K562 (cell line): ENCODE results near the gene GPSM3. TPM values are rescaled to one million over a fixed set of nuclear protein-coding genes. Genes with fewer than 3 reads are reported as not detected.

Source experiments
- CBFA2T2 ChIP-seq: fragments of 450-650 bp; conservative IDR thresholded peaks from 2 replicates; pipeline ENCODE4 v1.6.1; 2017; ENCODE audit warnings: mild to moderate bottlenecking
- COPS2 ChIP-seq: fragments of 450-650 bp; conservative IDR thresholded peaks from 2 replicates; pipeline ENCODE4 v1.6.1; 2016; ENCODE audit warnings: mild to moderate bottlenecking, moderate library complexity
- CREBBP ChIP-seq: IDR thresholded peaks from one replicate; pipeline ENCODE4 v1.6.1; 2012; ENCODE audit warnings: low read depth, mild to moderate bottlenecking, control low read depth, inconsistent platforms, low read length
- DPF2 ChIP-seq: fragments of 450-650 bp; IDR thresholded peaks from 2 replicates; pipeline ENCODE4 v1.6.1; 2016
- EHMT2 ChIP-seq: fragments of 450-650 bp; IDR thresholded peaks from 2 replicates; pipeline ENCODE4 v1.6.1; 2018; ENCODE audit warnings: antibody characterized with exemption
- ETV5 ChIP-seq: sonication (generic); formaldehyde crosslinking; IDR thresholded peaks from 2 replicates; pipeline ENCODE4 v1.4.0; 2020; ENCODE audit warnings: low read depth, mild to moderate bottlenecking, missing genetic modification reagents
- FOXA3 ChIP-seq, 2 experiments: fragments of 450-650 bp in 1 of 2; sonication (generic) in 1 of 2; formaldehyde crosslinking; IDR thresholded peaks in 1 of 2; conservative IDR thresholded peaks in 1 of 2; 2 replicates each; pipeline versions ENCODE4 v1.4.0 to v1.8.0; 2020 to 2022; ENCODE audit warnings: mild to moderate bottlenecking in 2 of 2, missing genetic modification reagents in 1 of 2
- HDAC6 ChIP-seq: IDR thresholded peaks from 2 replicates; pipeline ENCODE4 v1.6.1; 2012; ENCODE audit warnings: low read depth, mild to moderate bottlenecking, control low read depth, inconsistent platforms, low read length, moderate library complexity
- HOXB6 ChIP-seq: fragments of 250-450 bp; sonication (Bioruptor Pico); IDR thresholded peaks from 2 replicates; pipeline ENCODE4 v1.5.1; 2022; ENCODE audit warnings: mild to moderate bottlenecking, borderline replicate concordance
- KHSRP ChIP-seq: fragments of 450-650 bp; IDR thresholded peaks from 2 replicates; pipeline ENCODE4 v1.6.1; 2017
- MCM7 ChIP-seq, 2 experiments: fragments of 450-650 bp; IDR thresholded peaks; 2 replicates each; pipeline ENCODE4 v1.6.1; 2016 to 2018
- PCBP2 ChIP-seq: fragments of 200-400 bp; formaldehyde crosslinking; IDR thresholded peaks from 2 replicates; pipeline ENCODE4 v1.6.1; 2018; ENCODE audit warnings: low read length, low read depth, mild to moderate bottlenecking, moderate library complexity; ENCODE audit not compliant: poor library complexity, severe bottlenecking
- PHF8 ChIP-seq: fragments of 200-600 bp; sonication (generic); IDR thresholded peaks from 2 replicates; pipeline ENCODE4 v1.6.1; 2012; ENCODE audit warnings: mixed run types, mild to moderate bottlenecking, inconsistent platforms, low read length, moderate library complexity, borderline replicate concordance
- POLR2G ChIP-seq: fragments of 200-400 bp; formaldehyde crosslinking; IDR thresholded peaks from 2 replicates; pipeline ENCODE4 v1.6.1; 2017; ENCODE audit warnings: low read depth, mild to moderate bottlenecking, antibody characterized with exemption, low read length, moderate library complexity
- POLR3A ChIP-seq: IDR thresholded peaks from 2 replicates; pipeline ENCODE4 v1.6.1; 2011; ENCODE audit warnings: borderline replicate concordance, mild to moderate bottlenecking, moderate library complexity; ENCODE audit not compliant: insufficient read length, insufficient read depth; ENCODE audit errors: extremely low read depth
- RBBP5 ChIP-seq: fragments of 200-600 bp; sonication (generic); IDR thresholded peaks from 2 replicates; pipeline ENCODE4 v1.6.1; 2012; ENCODE audit warnings: borderline replicate concordance, mild to moderate bottlenecking, low read length, control low read depth, inconsistent platforms; ENCODE audit not compliant: insufficient read depth, poor library complexity, severe bottlenecking
- SAFB ChIP-seq: fragments of 200-400 bp; formaldehyde crosslinking; IDR thresholded peaks from 2 replicates; pipeline ENCODE4 v1.6.1; 2017; ENCODE audit warnings: low read depth, low read length, borderline replicate concordance
- TCF3 ChIP-seq: sonication (generic); formaldehyde crosslinking; IDR thresholded peaks from 2 replicates; pipeline ENCODE4 v1.4.0; 2020; ENCODE audit warnings: mild to moderate bottlenecking, missing genetic modification reagents
- TGIF2 ChIP-seq: sonication (generic); formaldehyde crosslinking; IDR thresholded peaks from 2 replicates; pipeline ENCODE4 v1.8.1; 2022; ENCODE audit warnings: mild to moderate bottlenecking, missing genetic modification reagents, moderate library complexity
- YBX1 ChIP-seq: fragments of 450-650 bp; IDR thresholded peaks from 2 replicates; pipeline ENCODE4 v1.7.1; 2016; ENCODE audit warnings: mild to moderate bottlenecking
- ZFP1 ChIP-seq: fragments of 450-650 bp; formaldehyde crosslinking; IDR thresholded peaks from 2 replicates; pipeline ENCODE4 v1.4.0; 2020; ENCODE audit warnings: mild to moderate bottlenecking, mixed read lengths
- ZNF253 ChIP-seq: fragments of 250-450 bp; sonication (Bioruptor Pico); conservative IDR thresholded peaks from 2 replicates; pipeline ENCODE4 v1.6.1; 2021; ENCODE audit warnings: mild to moderate bottlenecking
- ZNF57 ChIP-seq: fragments of 450-650 bp; formaldehyde crosslinking; IDR thresholded peaks from 2 replicates; pipeline ENCODE4 v1.4.0; 2020; ENCODE audit warnings: mild to moderate bottlenecking, moderate library complexity
- ZNF830 ChIP-seq: fragments of 250-450 bp; sonication (Bioruptor Pico); IDR thresholded peaks from 2 replicates; pipeline ENCODE4 v1.5.0; 2021; ENCODE audit warnings: mild to moderate bottlenecking
- polyA plus RNA-seq, 8 experiments: library from polyadenylated mRNA; depleted of rRNA in 4 of 8; stranded (reverse) in 5 of 8; unstranded in 3 of 8; fragments of >200 nt; fragmentation: Nextera tagmentation in 2 of 8; fragmentation: Illumina TruSeq in 1 of 8; extraction: Ambion mirVana in 2 of 8; extraction: Trizol in 1 of 8; gene quantifications; 2 replicates each; pipeline versions ENCODE4 v1.2.1 to v1.2.3, GENCODE V29; 2011 to 2014; ENCODE audit warnings: inconsistent platforms in 1 of 8, missing spikeins in 1 of 8
- total RNA-seq, 7 experiments: library from RNA; depleted of rRNA in 6 of 7; stranded (reverse); fragments of >200 nt in 6 of 7; fragmentation: Illumina TruSeq in 2 of 7; extraction: Trizol in 2 of 7; gene quantifications; 2 replicates each; pipeline versions ENCODE4 v1.2.1 to v1.2.3, GENCODE V29; 2011 to 2021; ENCODE audit warnings: low replicate concordance in 1 of 7
- TF ChIP-seq, protein P1 (sequence below): sonication (generic); formaldehyde crosslinking; IDR thresholded peaks from 2 replicates; pipeline ENCODE4 v1.8.1; 2023; ENCODE audit warnings: missing genetic modification reagents, mild to moderate bottlenecking, borderline replicate concordance
- TF ChIP-seq, protein P2 (sequence below): fragments of 450-650 bp; IDR thresholded peaks from 2 replicates; pipeline ENCODE4 v1.6.1; 2016

GPSM3 gene
- total and polyA plus RNA-seq, 9 of the 15 experiments (the other 6 are each of a cell fraction or from before 2014, with no cell fraction given) = 5.3 to 42.6 (median 24.4) TPM

DNA sequence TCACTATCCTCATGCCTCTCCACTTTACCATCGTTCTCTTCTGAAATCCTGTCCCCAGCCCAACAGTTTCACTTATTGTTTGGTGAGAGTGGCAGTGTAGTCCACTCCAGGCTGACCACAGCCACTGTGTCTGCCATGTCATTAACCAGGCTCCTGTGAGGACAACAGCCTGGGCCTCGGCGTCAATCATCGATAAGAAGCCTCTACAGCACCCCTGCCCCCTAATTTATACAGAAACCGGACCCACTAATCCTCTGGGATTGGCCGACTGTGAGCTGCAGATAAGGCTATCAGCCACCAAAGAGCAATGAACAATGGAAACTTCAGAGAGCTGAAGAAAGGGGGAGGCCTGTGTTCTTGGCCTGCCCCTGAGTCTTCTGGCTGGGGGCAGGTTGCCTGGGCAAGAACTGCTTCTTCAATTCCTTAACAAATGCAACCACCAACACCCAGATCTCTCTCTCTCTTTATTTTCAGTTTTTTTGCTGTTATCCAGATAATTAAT, 24.6 kb downstream of the GPSM3 start (continued):
- TF ChIP-seq, protein P1, sequence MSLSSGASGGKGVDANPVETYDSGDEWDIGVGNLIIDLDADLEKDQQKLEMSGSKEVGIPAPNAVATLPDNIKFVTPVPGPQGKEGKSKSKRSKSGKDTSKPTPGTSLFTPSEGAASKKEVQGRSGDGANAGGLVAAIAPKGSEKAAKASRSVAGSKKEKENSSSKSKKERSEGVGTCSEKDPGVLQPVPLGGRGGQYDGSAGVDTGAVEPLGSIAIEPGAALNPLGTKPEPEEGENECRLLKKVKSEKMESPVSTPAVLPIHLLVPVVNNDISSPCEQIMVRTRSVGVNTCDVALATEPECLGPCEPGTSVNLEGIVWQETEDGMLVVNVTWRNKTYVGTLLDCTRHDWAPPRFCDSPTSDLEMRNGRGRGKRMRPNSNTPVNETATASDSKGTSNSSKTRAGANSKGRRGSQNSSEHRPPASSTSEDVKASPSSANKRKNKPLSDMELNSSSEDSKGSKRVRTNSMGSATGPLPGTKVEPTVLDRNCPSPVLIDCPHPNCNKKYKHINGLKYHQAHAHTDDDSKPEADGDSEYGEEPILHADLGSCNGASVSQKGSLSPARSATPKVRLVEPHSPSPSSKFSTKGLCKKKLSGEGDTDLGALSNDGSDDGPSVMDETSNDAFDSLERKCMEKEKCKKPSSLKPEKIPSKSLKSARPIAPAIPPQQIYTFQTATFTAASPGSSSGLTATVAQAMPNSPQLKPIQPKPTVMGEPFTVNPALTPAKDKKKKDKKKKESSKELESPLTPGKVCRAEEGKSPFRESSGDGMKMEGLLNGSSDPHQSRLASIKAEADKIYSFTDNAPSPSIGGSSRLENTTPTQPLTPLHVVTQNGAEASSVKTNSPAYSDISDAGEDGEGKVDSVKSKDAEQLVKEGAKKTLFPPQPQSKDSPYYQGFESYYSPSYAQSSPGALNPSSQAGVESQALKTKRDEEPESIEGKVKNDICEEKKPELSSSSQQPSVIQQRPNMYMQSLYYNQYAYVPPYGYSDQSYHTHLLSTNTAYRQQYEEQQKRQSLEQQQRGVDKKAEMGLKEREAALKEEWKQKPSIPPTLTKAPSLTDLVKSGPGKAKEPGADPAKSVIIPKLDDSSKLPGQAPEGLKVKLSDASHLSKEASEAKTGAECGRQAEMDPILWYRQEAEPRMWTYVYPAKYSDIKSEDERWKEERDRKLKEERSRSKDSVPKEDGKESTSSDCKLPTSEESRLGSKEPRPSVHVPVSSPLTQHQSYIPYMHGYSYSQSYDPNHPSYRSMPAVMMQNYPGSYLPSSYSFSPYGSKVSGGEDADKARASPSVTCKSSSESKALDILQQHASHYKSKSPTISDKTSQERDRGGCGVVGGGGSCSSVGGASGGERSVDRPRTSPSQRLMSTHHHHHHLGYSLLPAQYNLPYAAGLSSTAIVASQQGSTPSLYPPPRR (CRISPR knock-in tag) = no peak
- TF ChIP-seq EHMT2 (peak; percentile 86), RBBP5 (peak; percentile 21), ZNF830 (CRISPR knock-in tag) (no peak), PCBP2 (no peak), YBX1 (no peak), TGIF2 (no peak), POLR3A (no peak), SAFB (no peak), ZFP1 (CRISPR knock-in tag) (no peak), HDAC6 (no peak), PHF8 (peak; percentile 7; the same call in 1 of the 2 replicates), CREBBP (no peak), POLR2G (no peak), TCF3 (CRISPR knock-in tag) (peak; percentile 98), KHSRP (0 out of 2 replicates have a peak, but pooled peaks have one; percentile 36), MCM7 (IDR thresholded peaks at IDR 0.05) (no peak), COPS2 (no peak), FOXA3 (CRISPR knock-in tag; conservative IDR thresholded peaks at IDR 0.05 in 1 of 2, IDR thresholded peaks at IDR 0.05 in 1 of 2) (no peak), ZNF253 (CRISPR knock-in tag) (no peak), DPF2 (peak; percentile 98), CBFA2T2 (peak; percentile 94), ETV5 (CRISPR knock-in tag) (peak; percentile 26; the same call in 1 of the 2 replicates), HOXB6 (no peak), ZNF57 (CRISPR knock-in tag) (no peak)
- TF ChIP-seq, protein P2, sequence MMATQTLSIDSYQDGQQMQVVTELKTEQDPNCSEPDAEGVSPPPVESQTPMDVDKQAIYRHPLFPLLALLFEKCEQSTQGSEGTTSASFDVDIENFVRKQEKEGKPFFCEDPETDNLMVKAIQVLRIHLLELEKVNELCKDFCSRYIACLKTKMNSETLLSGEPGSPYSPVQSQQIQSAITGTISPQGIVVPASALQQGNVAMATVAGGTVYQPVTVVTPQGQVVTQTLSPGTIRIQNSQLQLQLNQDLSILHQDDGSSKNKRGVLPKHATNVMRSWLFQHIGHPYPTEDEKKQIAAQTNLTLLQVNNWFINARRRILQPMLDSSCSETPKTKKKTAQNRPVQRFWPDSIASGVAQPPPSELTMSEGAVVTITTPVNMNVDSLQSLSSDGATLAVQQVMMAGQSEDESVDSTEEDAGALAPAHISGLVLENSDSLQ = peak; percentile 98
